T-helper 9 cell (primary cell): ENCODE measurements around the gene ALOX5.
"Not testable (repeated sequence)": the region's sequence is repeated elsewhere in the genome, so short reads cannot be mapped to it uniquely, and the experiment has no call there.

Experiments
- DNase-seq: peaks from one replicate; pipeline ENCODE4 v3.0.0-alpha.2; 2020

The ALOX5 gene

DNA sequence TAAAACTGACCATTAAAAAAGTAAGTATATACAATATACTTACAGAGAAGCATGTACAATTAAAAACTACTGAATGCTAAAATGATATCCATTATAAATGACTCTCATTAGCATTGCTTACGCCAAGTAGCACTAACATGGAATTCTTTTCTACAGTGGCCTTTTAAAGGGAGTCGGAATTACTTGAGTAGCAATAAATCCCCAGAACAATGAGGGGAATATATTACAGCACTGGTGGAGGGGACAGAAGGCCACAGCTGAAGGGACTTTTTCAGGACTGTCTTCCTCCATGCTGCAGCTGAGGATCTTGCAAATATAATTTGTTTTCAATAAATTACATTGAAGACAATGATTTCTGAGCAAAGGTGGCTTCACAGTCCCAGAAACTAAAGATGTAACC lies 97.0 kb downstream of the ALOX5 start:
- no peak for DNase-seq

DNA sequence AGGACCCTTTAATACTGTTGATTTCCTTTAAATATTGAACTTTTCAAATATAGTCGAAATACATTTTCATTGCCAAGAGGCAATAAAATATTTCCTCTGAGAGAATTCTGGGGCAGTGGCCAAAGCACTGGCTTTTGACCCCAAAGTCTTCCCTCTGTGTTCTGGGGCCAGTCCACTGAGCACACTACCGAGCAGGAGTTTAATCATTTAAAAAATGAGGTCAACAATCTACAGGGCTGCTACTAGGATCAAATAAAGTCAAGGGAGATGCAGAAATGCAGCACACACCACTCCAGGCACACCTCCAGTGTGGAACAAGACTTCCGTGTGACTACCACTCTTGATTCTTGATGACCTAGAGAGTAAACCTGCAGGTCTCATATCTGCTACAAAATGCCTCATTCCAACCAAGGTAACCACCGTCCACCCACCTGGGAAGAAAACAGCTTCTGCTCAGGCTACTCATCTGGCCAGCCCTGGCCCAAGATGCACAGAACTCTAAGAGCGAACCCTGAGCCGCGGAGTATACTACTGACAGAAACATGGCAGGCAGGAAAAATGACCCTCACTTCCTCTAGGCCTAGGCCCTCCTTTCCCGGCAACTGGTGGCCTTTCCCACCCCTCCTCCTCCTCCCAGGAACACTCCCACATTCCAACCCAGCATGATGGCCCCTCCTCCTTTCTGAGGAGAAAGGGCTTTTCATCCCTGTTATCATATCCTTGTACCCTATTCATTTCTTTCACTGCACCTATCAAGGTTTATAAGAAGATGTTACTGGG lies 97.7 kb downstream of the ALOX5 start:
- DNase-seq = no peak

DNA sequence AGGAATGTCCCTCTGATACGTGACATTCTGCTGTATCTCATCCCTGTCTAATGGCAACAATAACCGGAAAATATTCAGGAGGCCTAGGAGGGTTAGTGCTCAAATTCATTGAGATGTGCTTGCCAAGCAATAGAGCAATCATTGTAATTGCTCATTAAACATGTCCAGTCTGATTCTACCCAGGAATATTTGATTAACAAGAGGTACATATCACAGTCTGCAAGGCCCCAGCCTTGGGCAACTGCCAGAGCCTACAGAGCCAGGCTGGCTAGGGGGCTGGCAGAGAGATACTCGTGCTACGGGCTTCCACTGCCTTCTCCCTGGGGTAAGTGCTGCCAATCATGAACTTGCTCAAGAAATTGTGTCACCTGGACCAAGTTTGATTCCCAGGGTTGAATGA lies 99.1 kb downstream of the ALOX5 start:
- no peak for DNase-seq

DNA sequence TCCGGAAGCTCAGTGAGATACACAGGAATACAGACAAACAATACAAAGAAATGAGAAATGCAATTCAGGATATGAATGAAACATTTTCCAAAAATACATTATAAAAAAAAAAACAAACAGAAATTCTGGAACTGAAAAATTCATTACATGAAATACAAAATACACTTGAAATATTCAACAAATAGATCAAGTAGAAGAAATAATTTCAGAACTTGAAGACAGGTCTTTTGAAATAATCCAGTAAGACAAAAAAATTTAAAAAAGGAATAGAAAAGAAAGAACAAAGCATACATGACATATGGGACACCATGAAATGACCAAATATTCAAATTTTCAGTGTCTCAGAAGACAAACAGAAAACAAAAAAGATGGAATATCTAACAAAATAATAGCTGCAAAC lies 102.5 kb downstream of the ALOX5 start:
- DNase-seq = no peak

DNA sequence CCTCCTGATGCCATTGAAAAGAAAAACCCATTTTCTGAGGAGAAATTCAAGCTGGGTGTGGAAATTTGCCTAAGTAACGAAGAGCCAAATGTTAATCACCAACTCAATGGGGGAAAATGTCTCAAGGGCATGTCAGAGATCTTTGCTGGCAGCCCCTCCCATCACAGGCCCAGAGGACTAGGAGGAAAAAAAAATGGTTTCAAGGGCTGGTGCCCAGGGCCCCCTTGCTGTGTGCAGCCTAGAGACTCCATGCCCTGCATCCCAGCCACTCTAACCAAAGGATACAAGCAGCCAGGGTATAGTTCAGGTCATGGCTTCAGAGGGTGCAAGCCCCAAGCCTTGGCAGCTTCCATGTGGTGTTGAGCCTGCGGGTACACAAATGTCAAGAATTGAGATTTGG lies 106.3 kb downstream of the ALOX5 start:
- no peak for DNase-seq

DNA sequence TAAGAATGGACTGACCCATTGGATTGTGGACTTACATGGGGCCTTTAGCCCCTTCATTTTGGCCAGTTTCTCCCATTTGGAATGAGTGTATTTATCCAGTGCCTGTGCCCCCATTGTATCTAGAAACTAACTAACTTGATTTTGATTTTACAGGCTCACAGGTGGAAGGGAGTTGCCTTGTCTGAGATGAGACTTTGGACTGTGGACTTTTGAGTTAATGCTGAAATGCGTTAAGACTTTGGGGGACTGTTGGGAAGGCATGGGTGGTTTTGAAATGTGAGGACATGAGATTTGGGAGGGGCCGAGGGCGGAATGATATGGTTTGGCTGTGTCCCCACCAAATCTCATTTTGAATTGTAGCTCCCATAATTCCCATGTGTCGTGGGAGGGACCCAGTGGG lies 107.1 kb downstream of the ALOX5 start:
- DNase-seq = not testable (repeated sequence)

DNA sequence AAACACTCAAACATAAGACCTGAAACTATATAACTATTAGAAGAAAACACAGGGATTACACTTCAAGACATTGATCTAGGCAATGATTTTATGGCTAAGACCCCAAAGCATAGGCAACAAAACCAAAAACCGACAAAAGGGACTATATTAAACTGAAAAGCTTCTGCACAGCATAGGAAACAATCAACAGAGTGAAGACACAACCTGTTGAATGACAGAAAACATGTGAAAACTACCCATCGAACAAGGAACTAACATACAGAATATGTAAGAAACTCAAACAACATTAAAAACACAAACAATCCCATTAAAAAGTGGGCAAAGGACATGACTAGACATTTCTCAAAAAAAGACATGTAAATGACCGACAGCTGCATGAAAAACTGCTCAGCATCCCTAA lies 109.0 kb downstream of the ALOX5 start:
- no peak for DNase-seq

DNA sequence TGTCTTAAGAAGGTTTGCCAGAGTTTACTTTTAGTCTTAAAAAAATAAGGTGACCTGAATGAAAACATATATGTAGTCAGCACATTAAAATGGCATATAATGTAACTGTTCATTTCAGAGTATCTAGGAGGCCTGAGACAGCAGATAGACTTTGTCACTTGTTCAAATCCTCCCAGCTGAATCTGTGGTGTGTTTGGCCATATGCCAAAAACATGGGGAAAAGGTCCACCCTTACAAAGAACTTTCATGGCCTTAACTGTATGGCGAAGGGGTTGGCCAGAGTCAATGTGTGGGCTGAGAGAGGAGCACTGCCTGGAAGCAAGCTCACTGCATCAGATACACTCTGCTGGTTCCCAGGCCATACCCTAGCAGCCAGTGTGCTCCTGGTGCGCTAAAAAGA lies 113.7 kb downstream of the ALOX5 start:
- no peak for DNase-seq

DNA sequence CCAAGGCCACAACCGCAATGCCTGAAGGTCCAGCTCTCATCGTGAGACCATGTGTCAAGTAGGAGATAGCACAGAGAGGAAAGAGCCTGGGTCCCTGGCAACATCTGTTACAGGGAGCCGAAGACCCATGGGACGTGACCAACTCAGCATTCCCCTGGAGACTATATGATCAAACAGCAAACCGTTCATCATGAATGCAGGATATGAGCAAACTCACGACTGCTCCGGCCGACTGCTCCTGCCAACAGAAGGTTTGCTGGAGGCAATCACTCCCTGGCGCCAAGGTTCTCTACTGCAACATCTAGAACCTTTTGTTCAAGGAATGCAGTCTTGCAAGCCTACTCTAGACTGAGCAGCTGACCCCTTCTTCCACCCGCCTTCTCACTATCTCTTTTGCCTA lies 114.3 kb downstream of the ALOX5 start:
- DNase-seq = no peak

DNA sequence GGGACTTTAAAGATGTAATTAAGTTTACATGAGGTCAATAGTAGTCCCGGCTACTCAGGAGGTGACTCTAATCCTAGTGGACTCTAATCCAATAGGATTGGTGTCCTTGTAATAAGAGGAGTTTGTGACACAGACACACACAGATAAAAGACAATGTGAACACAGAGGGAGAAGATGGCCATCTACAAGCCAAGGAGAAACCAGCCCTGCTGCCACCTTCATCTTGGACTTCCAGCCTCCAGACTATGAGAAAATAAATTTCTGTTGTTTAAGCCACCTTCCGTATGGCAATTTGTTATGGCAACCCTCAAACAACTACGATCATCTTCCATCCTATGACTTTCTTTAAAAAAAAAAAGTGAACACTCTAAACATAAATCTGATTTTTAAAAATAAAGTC lies 116.3 kb downstream of the ALOX5 start:
- DNase-seq = no peak

DNA sequence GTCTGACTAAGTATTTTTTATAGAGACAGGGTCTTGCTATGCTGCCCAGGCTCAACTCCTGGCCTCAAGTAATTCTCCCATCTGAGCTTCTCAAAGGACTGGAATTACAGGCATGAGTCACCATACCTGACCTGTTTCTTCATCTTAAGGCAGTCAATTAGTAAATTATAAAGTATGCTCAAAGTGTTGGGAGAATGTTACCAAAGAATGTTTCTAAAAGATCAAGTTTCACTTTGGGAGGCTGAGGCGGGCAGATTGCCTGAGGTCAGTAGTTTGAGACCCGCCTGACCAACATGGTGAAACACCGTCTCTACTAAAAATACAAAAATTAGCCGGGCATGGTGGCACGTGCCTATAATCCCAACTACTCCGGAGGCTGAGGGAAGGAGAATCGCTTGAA lies 117.0 kb downstream of the ALOX5 start:
- no peak for DNase-seq
